GM23338 (cell line): ENCODE measurements around the gene CAPN7. TPM values are rescaled to one million over a fixed set of nuclear protein-coding genes. Genes with fewer than 3 reads are reported as not detected.

ENCODE experiments used
- ATAC-seq: fragments of 200-7000 bp; cut with Tn5 transposase; 3 replicates; pipeline ENCODE4 v1.9.1; 2020
- DNase-seq: peaks from one replicate; pipeline ENCODE4 v3.0.0-alpha.2; 2015; ENCODE audit warnings: low spot score
- H2AFZ ChIP-seq: fragments of 200-600 bp; sonication (generic); 2 replicates; pipeline ENCODE4 v1.8.0; 2016; ENCODE audit warnings: antibody characterized with exemption, mild to moderate bottlenecking, moderate library complexity
- H3F3A ChIP-seq: fragments of 200-600 bp; sonication (generic); replicated peaks from 2 replicates; pipeline ENCODE4 v1.8.0; 2017; ENCODE audit warnings: antibody characterized with exemption, mixed run types, low read depth
- H3K27ac ChIP-seq: fragments of 200-600 bp; sonication (generic); 2 replicates; pipeline ENCODE4 v1.6.1; 2016; ENCODE audit warnings: low read depth
- H3K27me3 ChIP-seq: fragments of 200-600 bp; sonication (generic); 2 replicates; pipeline ENCODE4 v1.8.0; 2016; ENCODE audit warnings: mild to moderate bottlenecking, mixed run types, moderate library complexity; ENCODE audit not compliant: insufficient read depth
- H3K36me3 ChIP-seq: fragments of 200-600 bp; sonication (generic); 2 replicates; pipeline ENCODE4 v1.8.0; 2016; ENCODE audit warnings: mild to moderate bottlenecking; ENCODE audit not compliant: insufficient read depth
- H3K4me1 ChIP-seq: fragments of 200-600 bp; sonication (generic); 2 replicates; pipeline ENCODE4 v1.8.0; 2016; ENCODE audit warnings: mild to moderate bottlenecking, moderate library complexity; ENCODE audit not compliant: insufficient read depth
- H3K4me2 ChIP-seq: fragments of 200-600 bp; sonication (generic); 2 replicates; pipeline ENCODE4 v1.7.1; 2017; ENCODE audit warnings: mixed run types
- H3K4me3 ChIP-seq: fragments of 200-600 bp; sonication (generic); 2 replicates; pipeline ENCODE4 v1.6.1; 2016; ENCODE audit warnings: mixed run types
- H3K79me2 ChIP-seq: fragments of 200-600 bp; sonication (generic); replicated peaks from 2 replicates; pipeline ENCODE4 v1.8.0; 2017; ENCODE audit warnings: mild to moderate bottlenecking; ENCODE audit not compliant: insufficient read depth
- H3K9me2 ChIP-seq: fragments of 200-600 bp; sonication (generic); 2 replicates; pipeline ENCODE4 v1.8.0; 2017; ENCODE audit not compliant: insufficient read depth
- H4K20me1 ChIP-seq: fragments of 200-600 bp; sonication (generic); replicated peaks from 2 replicates; pipeline ENCODE4 v1.8.0; 2017; ENCODE audit warnings: mild to moderate bottlenecking; ENCODE audit not compliant: insufficient read depth
- H3K27ac Mint-ChIP-seq: 2 replicates; pipeline ENCODE4 v1.8.0; 2020; ENCODE audit warnings: inconsistent platforms, mild to moderate bottlenecking, moderate library complexity, mixed read lengths
- H3K27me3 Mint-ChIP-seq: 3 replicates; pipeline ENCODE4 v1.8.0; 2022; ENCODE audit warnings: low read depth, mild to moderate bottlenecking, moderate library complexity, mixed read lengths, inconsistent platforms; ENCODE audit not compliant: insufficient read depth, poor library complexity
- H3K36me3 Mint-ChIP-seq: 3 replicates; pipeline ENCODE4 v1.8.0; 2021; ENCODE audit warnings: low read depth, mild to moderate bottlenecking, inconsistent platforms, moderate library complexity, mixed read lengths
- H3K4me1 Mint-ChIP-seq: 3 replicates; pipeline ENCODE4 v1.8.0; 2020; ENCODE audit warnings: mild to moderate bottlenecking, inconsistent platforms, mixed read lengths
- H3K4me3 Mint-ChIP-seq: 3 replicates; pipeline ENCODE4 v1.8.0; 2021; ENCODE audit warnings: moderate library complexity, mild to moderate bottlenecking, inconsistent platforms, mixed read lengths
- H3K9me3 Mint-ChIP-seq: 3 replicates; pipeline ENCODE4 v1.8.0; 2020; ENCODE audit warnings: moderate library complexity, mild to moderate bottlenecking, inconsistent platforms, mixed read lengths
- CREB1 ChIP-seq: fragments of 250-450 bp; sonication (Bioruptor Pico); IDR thresholded peaks from 2 replicates; pipeline ENCODE4 v1.5.0; 2020; ENCODE audit warnings: low read depth, mild to moderate bottlenecking, moderate library complexity
- EZH2 ChIP-seq: fragments of 200-600 bp; sonication (generic); IDR thresholded peaks from one replicate; pipeline ENCODE4 v1.8.0; 2017; ENCODE audit warnings: antibody characterized with exemption, mild to moderate bottlenecking, low read depth; ENCODE audit not compliant: unreplicated experiment
- EZH2phosphoT487 ChIP-seq: fragments of 200-600 bp; sonication (generic); IDR thresholded peaks from one replicate; pipeline ENCODE4 v1.8.1; 2018; ENCODE audit warnings: antibody characterized with exemption; ENCODE audit not compliant: unreplicated experiment
- JUNB ChIP-seq: IDR thresholded peaks from one replicate; pipeline ENCODE4 v1.6.1; 2016; ENCODE audit warnings: antibody characterized with exemption; ENCODE audit not compliant: unreplicated experiment
- NANOG ChIP-seq: IDR thresholded peaks from 2 replicates; pipeline ENCODE4 v1.6.1; 2016; ENCODE audit warnings: antibody characterized with exemption, borderline replicate concordance
- POLR2AphosphoS5 ChIP-seq: IDR thresholded peaks from 2 replicates; pipeline ENCODE4 v1.6.1; 2016; ENCODE audit warnings: antibody characterized with exemption, low read depth
- STAT1 ChIP-seq: IDR thresholded peaks from one replicate; pipeline ENCODE4 v1.6.1; 2016; ENCODE audit warnings: antibody characterized with exemption; ENCODE audit not compliant: unreplicated experiment
- ZNF114 ChIP-seq: fragments of 250-450 bp; sonication (Bioruptor Pico); IDR thresholded peaks from 2 replicates; pipeline ENCODE4 v1.5.0; 2020; ENCODE audit warnings: mild to moderate bottlenecking, moderate library complexity
- ZNF331 ChIP-seq: fragments of 250-450 bp; sonication (Bioruptor Pico); IDR thresholded peaks from 2 replicates; pipeline ENCODE4 v1.5.0; 2020; ENCODE audit warnings: low read depth, mild to moderate bottlenecking, moderate library complexity
- polyA plus RNA-seq: library from polyadenylated mRNA; unstranded; fragments of >200 nt; fragmentation: Nextera tagmentation; extraction: Ambion mirVana; gene quantifications from 2 replicates; pipeline ENCODE4 v1.2.1, GENCODE V29; 2016
- total RNA-seq: library from RNA; depleted of rRNA; stranded (reverse); fragments of >200 nt; shearing (Covaris generic); gene quantifications from 2 replicates; pipeline ENCODE4 v1.2.3, GENCODE V29; 2014
- TF ChIP-seq, protein P1 (sequence below): fragments of 250-450 bp; sonication (Bioruptor Pico); IDR thresholded peaks from 2 replicates; pipeline ENCODE4 v1.5.0; 2020; ENCODE audit warnings: mild to moderate bottlenecking, moderate library complexity
- TF ChIP-seq, protein P2 (sequence below): IDR thresholded peaks from one replicate; pipeline ENCODE4 v1.6.1; 2018; ENCODE audit warnings: antibody characterized with exemption; ENCODE audit not compliant: unreplicated experiment
- TF ChIP-seq, protein P3 (sequence below), 2 experiments: fragments of 200-600 bp in 1 of 2; sonication (generic) in 1 of 2; conservative IDR thresholded peaks; 2 replicates each; pipeline versions ENCODE4 v1.5.1 to v1.6.1; 2016 to 2017; ENCODE audit warnings: antibody characterized with exemption in 2 of 2, low read depth in 2 of 2, mild to moderate bottlenecking in 2 of 2, moderate library complexity in 1 of 2
- TF ChIP-seq, protein P4 (sequence below): IDR thresholded peaks from 2 replicates; pipeline ENCODE4 v1.6.1; 2016; ENCODE audit warnings: antibody characterized with exemption

Gene CAPN7
- total and polyA plus RNA-seq, 2 experiments from 2014 or later = 9.9 to 18.1 TPM

DNA sequence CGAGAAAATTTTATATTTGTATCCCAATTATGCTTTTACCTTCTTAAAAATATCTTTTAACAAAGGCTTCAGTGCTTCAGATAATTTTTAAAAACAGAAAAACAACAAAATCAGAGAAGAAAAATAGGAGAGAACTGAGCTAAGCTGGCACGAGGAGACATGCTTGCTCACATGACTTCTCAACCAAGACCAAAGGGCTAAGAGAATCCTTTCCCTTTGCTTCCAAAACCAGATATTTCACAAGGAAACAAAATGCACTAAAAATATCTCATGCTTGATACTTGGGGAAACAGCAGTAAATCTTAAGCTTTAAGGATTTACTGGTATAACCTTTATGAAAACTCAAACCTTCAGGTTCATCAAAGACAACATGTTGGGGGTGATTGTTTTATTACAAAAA, 58.4 kb downstream of the CAPN7 start:
- Mint-ChIP-seq H3K36me3 (no peaks in the 10 kb centered on the region; the same call in 2 of the 3 replicates), H3K27ac (no peak overlapping the region), H3K9me3 (no peaks in the 10 kb centered on the region), H3K4me3 (no peak overlapping the region), H3K4me1 (no peaks in the 10 kb centered on the region), H3K27me3 (peaks cover 3% of the 10 kb centered on the region)
- TF ChIP-seq, protein P1, sequence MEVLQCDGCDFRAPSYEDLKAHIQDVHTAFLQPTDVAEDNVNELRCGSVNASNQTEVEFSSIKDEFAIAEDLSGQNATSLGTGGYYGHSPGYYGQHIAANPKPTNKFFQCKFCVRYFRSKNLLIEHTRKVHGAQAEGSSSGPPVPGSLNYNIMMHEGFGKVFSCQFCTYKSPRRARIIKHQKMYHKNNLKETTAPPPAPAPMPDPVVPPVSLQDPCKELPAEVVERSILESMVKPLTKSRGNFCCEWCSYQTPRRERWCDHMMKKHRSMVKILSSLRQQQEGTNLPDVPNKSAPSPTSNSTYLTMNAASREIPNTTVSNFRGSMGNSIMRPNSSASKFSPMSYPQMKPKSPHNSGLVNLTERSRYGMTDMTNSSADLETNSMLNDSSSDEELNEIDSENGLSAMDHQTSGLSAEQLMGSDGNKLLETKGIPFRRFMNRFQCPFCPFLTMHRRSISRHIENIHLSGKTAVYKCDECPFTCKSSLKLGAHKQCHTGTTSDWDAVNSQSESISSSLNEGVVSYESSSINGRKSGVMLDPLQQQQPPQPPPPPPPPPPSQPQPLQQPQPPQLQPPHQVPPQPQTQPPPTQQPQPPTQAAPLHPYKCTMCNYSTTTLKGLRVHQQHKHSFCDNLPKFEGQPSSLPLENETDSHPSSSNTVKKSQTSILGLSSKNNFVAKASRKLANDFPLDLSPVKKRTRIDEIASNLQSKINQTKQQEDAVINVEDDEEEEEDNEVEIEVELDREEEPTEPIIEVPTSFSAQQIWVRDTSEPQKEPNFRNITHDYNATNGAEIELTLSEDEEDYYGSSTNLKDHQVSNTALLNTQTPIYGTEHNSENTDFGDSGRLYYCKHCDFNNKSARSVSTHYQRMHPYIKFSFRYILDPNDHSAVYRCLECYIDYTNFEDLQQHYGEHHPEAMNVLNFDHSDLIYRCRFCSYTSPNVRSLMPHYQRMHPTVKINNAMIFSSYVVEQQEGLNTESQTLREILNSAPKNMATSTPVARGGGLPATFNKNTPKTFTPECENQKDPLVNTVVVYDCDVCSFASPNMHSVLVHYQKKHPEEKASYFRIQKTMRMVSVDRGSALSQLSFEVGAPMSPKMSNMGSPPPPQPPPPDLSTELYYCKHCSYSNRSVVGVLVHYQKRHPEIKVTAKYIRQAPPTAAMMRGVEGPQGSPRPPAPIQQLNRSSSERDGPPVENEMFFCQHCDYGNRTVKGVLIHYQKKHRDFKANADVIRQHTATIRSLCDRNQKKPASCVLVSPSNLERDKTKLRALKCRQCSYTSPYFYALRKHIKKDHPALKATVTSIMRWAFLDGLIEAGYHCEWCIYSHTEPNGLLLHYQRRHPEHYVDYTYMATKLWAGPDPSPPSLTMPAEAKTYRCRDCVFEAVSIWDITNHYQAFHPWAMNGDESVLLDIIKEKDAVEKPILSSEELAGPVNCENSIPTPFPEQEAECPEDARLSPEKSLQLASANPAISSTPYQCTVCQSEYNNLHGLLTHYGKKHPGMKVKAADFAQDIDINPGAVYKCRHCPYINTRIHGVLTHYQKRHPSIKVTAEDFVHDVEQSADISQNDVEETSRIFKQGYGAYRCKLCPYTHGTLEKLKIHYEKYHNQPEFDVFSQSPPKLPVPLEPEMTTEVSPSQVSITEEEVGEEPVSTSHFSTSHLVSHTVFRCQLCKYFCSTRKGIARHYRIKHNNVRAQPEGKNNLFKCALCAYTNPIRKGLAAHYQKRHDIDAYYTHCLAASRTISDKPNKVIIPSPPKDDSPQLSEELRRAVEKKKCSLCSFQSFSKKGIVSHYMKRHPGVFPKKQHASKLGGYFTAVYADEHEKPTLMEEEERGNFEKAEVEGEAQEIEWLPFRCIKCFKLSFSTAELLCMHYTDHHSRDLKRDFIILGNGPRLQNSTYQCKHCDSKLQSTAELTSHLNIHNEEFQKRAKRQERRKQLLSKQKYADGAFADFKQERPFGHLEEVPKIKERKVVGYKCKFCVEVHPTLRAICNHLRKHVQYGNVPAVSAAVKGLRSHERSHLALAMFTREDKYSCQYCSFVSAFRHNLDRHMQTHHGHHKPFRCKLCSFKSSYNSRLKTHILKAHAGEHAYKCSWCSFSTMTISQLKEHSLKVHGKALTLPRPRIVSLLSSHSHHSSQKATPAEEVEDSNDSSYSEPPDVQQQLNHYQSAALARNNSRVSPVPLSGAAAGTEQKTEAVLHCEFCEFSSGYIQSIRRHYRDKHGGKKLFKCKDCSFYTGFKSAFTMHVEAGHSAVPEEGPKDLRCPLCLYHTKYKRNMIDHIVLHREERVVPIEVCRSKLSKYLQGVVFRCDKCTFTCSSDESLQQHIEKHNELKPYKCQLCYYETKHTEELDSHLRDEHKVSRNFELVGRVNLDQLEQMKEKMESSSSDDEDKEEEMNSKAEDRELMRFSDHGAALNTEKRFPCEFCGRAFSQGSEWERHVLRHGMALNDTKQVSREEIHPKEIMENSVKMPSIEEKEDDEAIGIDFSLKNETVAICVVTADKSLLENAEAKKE (CRISPR knock-in tag) = no peak
- TF ChIP-seq EZH2 (no peak), ZNF331 (no peak), JUNB (no peak), EZH2phosphoT487 (no peak), CREB1 (CRISPR knock-in tag) (no peak), NANOG (no peak), POLR2AphosphoS5 (no peak), STAT1 (no peak), ZNF114 (CRISPR knock-in tag) (no peak)
- TF ChIP-seq, protein P2, sequence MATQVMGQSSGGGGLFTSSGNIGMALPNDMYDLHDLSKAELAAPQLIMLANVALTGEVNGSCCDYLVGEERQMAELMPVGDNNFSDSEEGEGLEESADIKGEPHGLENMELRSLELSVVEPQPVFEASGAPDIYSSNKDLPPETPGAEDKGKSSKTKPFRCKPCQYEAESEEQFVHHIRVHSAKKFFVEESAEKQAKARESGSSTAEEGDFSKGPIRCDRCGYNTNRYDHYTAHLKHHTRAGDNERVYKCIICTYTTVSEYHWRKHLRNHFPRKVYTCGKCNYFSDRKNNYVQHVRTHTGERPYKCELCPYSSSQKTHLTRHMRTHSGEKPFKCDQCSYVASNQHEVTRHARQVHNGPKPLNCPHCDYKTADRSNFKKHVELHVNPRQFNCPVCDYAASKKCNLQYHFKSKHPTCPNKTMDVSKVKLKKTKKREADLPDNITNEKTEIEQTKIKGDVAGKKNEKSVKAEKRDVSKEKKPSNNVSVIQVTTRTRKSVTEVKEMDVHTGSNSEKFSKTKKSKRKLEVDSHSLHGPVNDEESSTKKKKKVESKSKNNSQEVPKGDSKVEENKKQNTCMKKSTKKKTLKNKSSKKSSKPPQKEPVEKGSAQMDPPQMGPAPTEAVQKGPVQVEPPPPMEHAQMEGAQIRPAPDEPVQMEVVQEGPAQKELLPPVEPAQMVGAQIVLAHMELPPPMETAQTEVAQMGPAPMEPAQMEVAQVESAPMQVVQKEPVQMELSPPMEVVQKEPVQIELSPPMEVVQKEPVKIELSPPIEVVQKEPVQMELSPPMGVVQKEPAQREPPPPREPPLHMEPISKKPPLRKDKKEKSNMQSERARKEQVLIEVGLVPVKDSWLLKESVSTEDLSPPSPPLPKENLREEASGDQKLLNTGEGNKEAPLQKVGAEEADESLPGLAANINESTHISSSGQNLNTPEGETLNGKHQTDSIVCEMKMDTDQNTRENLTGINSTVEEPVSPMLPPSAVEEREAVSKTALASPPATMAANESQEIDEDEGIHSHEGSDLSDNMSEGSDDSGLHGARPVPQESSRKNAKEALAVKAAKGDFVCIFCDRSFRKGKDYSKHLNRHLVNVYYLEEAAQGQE = no peak
- TF ChIP-seq, protein P3, sequence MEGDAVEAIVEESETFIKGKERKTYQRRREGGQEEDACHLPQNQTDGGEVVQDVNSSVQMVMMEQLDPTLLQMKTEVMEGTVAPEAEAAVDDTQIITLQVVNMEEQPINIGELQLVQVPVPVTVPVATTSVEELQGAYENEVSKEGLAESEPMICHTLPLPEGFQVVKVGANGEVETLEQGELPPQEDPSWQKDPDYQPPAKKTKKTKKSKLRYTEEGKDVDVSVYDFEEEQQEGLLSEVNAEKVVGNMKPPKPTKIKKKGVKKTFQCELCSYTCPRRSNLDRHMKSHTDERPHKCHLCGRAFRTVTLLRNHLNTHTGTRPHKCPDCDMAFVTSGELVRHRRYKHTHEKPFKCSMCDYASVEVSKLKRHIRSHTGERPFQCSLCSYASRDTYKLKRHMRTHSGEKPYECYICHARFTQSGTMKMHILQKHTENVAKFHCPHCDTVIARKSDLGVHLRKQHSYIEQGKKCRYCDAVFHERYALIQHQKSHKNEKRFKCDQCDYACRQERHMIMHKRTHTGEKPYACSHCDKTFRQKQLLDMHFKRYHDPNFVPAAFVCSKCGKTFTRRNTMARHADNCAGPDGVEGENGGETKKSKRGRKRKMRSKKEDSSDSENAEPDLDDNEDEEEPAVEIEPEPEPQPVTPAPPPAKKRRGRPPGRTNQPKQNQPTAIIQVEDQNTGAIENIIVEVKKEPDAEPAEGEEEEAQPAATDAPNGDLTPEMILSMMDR (conservative IDR thresholded peaks at IDR 0.05; ENCODE audit: low read depth in 2 of 2) = no peak
- TF ChIP-seq, protein P4, sequence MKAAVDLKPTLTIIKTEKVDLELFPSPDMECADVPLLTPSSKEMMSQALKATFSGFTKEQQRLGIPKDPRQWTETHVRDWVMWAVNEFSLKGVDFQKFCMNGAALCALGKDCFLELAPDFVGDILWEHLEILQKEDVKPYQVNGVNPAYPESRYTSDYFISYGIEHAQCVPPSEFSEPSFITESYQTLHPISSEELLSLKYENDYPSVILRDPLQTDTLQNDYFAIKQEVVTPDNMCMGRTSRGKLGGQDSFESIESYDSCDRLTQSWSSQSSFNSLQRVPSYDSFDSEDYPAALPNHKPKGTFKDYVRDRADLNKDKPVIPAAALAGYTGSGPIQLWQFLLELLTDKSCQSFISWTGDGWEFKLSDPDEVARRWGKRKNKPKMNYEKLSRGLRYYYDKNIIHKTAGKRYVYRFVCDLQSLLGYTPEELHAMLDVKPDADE = no peak
- Histone ChIP-seq H3K4me3 (no peak overlapping the region), H3K36me3 (no peaks in the 10 kb centered on the region), H3K27me3 (no peaks in the 10 kb centered on the region), H3K4me1 (no peaks in the 10 kb centered on the region), H3K79me2 (no peaks in the 10 kb centered on the region; the same call in 1 of the 2 replicates), H3K9me2 (peaks cover 3% of the 10 kb centered on the region; the same call in 1 of the 2 replicates), H3F3A (no peaks in the 10 kb centered on the region), H3K4me2 (no peak overlapping the region), H4K20me1 (no peaks in the 10 kb centered on the region), H3K27ac (no peak overlapping the region), H2AFZ (no peak overlapping the region)
- no peak for ATAC-seq
- no peak for DNase-seq
